CD4-positive, alpha-beta T cell treated with Interleukin-15 for 1 hour (primary cell): ENCODE measurements around the gene TSPAN11.
A peak's percentile ranks its signal among the peaks of the same experiment; 100 is the strongest.
"Not testable (repeated sequence)": the region's sequence is repeated elsewhere in the genome, so short reads cannot be mapped to it uniquely, and the experiment has no call there.

Experiments
- DNase-seq: peaks from one replicate; pipeline ENCODE4 v3.0.0-alpha.2; 2020

TSPAN11 gene

DNA sequence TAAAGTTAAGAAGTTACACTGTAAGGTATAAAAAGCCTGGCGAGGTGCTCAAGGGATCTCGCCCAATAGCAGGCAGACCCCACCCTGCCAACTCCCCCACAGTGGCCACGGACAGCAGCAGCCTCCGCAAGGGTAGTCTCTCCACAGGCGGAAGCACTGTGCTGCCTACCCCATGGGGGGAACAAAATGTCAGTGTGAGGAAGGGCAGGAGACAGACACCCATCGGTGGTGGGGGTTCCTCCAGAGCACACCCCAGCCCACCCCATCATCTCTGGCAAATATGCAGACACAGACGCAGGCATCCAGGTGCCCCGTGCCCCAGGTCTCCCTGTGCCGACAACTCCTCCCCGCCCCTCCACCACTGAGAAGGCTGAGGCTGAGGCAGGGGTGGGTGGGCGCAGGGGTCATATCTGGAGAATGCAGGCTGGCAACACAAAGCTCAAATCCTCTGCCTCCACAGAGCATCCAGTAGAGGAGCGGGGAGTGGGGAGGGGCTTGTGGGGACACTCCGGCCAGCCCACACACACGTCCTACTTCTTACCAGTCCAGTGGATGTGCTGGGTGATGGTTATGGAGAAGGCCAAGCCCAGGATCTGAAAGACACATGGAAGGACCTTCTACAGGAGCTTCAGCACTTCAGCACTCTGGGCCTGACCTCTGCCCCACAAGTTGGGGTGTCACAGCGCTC, 78.9 kb downstream of the TSPAN11 start:
- DNase-seq: peak; percentile 3

DNA sequence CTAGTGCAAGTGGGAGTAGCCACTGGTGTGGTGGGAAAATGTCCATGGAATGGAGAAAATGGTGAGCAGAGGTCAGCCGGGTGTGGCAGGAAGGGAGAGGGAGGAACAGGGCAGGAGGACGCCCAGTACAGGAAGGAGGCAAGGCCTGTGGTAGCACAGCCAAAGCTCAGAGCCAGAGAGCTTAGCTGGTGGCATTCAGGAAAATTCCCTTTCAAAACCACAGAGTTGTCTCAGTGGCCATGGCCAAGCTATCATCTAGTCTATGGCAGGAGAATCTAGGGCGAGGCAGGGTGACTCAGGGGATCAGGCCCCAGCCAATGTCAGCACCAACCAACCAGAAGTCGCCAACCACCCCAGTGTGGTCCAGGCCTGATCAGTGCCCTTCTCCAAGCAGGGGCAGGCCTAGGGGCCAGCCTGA, 79.4 kb downstream of the TSPAN11 start:
- DNase-seq: peak; percentile 10

DNA sequence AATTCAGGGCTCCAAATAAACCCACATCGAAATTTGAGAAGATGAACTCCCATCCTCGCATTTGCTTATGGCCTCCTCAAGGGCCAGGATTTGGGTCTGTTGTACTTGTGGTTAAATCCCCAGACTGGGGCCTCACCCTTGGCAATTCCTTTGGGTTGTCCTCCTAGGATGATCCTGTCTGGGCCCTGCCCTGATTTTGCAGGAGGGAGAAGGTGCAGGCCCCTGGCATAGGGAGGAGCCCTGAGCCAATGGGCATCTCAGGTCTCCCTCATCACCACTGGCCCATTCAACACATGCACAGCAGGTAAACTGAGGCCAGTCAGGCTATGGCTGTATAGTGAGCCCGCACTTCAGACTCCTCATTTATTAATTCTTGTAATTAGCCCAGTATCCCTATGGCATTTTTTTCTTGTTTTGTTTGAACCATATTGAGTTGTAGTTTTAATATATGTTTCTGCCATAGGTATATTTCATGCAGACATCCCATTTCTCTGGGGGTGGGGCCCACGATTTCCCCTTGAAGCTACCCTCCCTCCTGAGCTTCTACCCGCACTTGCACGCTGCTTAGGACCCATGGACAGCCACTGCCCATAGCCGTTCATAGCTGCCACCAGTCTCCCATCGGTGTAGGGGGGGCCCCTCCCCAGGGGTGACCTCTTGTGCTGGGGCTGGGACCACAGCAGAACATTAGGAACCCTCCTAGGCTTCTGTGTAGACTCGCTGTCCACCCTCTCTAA, 80.0 kb downstream of the TSPAN11 start:
- DNase-seq: peak; percentile 5

DNA sequence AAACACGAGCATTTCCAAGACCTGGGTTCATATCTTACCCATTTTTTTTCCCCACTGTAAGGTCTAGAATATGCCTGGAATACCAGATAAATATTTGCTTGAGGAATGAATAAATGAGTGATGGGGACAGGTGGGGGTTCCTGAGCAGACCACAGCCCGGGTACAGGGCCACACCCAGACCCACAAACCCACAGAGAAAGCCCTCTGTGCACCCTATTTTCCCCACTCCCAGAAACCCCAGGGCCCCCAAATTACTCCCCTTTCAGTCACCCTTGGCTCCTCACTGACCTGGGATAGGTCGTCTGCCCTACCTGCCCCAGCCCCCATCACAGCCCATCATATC, 80.6 kb downstream of the TSPAN11 start:
- DNase-seq: no peak

DNA sequence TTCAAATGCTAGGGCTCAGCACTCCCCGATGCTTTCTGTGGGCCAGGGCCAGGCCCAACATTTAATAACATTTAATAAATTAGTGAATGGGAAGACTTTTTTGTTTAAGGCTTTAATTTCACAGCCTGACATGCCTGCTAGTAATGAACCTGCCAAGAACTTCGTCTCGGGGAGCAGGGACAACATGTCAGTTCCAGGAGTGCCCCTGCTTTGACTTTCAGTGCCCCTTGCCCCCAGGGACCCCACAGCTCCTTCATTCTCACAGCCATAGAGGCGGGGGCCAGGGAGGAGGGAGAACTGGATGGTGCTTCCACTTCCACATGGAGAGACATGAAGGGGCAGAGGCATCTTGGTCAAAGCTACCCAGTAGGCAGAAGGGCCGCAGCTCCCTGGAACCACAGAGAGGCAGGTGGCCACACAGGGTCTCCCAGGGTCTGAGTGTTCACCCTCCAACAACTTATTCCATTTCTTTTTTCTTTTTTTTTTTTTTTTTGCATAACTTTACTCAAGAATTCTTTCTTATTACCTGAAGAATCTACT, 81.2 kb downstream of the TSPAN11 start:
- DNase-seq: no peak

DNA sequence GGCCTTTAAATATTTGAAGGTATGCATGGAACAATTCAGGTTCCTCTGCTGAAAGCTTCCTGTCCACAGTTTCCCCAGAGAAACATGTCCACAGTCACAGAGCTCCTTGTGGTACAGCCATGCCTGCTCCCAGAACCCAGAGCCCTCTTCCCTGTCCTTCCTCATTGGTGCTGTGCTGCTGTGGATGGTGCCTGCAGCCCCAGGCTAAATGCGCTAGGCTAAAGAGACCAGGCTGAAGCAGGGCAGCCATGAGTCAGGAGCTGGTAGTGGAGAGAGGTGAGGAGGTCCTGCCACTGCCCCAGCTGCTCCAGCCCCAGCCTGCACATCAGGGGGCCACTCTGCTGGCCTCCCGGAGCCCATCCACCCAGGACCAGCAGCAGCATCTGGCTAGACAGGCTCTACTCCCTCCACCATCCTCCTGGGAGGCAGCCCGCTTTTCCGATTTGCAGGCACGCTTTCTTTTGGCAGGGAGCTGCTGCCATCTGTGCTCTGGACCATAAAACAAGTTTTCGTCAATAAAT, 81.8 kb downstream of the TSPAN11 start:
- peak; percentile 8 for DNase-seq

DNA sequence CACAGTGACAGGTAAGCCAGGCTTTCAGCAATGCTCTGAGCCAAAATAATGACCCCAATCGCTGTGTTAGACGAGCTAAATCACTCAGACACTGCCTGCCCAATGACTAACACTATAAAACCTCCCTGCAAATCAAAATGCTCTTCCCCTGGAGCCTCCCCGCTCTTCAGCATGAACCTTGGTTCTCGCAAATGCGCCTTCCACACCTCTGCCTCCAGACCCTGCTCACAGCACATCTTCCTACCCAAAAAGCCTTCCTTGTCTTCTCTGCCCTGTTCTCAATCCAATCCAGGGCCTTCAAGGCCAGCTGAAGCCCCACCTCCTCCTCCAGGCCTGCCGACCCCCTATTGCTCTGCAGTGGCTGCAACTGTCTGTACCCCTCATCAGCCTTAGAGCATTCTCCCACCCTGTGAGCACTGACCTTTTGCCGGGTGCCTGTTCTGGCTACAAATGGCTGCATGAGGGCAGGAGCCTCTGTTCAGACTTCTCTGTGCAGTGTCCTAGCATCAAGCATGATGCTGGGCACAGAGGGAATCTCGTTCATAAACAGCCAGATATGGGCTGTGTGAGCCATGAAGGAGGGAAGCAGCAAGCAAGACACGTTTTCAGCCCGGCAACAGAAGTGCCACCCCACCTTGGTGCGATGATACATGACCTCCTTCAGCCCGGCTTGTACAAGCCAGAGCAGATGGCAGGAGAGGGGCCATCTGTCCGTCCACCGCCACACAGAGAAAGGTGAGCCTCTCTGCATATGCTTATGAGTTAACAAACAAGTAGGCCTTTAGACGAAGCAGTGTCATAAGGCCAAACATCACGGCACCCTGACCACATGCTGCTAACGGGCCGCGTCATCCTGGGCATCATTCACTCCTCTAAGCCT, 82.7 kb downstream of the TSPAN11 start:
- peak; percentile 5 for DNase-seq

DNA sequence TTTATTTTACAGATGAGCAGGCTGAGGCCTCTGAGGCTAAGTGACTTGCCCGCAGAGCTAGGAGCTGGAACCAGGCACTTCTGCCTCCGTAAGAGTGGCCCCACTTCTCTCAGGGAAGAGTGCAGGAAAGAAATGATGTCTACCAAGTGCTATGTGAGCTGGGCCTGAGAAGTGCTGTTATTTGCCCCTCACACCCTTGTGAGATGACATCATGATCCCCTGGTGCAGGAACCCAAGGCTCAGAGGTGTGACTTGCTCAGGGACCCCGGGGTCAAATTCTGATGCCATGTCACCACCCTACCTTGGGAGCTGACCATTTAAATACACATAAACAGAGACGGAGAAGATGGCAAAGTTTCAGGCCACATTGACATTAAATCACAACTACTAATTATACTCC, 83.4 kb downstream of the TSPAN11 start:
- peak; percentile 7 for DNase-seq

DNA sequence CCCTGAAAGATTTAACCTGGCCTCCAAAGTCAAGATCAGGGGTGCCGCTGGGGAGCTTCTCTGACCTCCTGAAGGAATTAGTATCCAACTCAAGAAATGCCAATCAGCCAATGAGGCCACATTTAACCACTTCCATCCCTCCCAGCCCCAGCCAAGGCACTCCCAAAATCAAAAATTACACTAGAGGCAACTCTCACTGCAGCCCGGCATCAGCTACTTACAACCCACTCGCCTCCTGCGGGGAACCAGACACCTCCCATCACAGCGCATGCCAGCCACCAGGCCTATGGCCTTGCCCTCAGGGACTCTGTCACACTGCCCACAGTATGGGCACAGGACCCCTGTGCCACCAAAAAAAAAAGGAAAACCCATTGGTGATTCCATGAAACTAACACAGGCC, 84.8 kb downstream of the TSPAN11 start:
- DNase-seq: no peak

DNA sequence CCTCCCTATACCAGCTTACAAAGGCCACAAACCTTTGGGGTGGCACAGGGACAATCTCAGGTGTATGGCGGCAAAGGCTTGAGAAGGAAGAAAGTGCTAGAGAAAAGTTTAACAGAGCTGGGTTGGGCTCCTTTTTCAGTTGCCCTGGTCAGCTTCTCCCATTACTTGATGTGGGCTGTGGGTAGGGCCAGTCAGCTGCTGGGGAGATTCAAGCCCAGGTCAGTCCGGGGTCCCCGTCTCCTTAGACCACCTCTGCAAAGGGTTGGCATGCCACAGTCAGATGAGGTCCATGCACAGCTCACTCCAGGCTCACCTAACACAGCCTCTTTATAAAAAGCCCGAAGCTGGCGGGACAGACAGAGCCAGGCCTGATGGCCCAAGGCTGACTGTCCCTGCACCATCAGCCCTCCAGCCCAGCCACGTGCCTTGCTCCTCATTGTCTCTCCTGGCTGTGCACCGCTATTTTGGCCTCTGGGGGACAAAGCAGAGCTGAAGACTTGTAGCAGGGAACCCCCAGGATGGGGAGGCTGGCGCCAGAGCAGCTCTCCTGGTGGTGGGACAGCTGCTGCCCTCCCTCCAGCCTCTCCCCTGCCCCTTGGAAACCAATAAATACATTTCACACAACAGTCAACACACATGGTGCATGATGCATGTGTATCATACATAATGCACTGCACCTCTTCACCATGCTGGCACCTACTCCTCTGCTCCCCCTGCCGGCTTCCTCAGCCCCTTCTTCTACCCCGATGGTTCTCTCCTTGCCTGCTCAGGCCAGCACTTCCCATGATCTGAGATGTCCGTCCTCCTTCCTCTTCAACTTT, 85.4 kb downstream of the TSPAN11 start:
- no peak for DNase-seq

DNA sequence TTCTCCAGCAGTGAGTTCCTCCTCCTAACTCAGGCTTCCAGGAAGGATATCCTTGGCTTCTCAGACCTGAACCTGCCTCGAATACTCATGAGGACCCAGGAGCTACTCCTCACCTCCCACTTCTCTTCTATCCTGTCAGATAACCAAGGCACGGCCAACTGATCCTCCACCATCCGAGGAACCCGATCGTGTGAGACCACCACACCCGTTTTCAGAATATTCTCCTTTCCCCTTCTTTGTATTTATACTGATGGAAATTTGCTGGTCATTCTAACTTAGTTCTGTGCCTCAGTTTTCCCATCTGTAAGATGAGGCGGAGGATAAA, 86.0 kb downstream of the TSPAN11 start:
- DNase-seq: not testable (repeated sequence)

DNA sequence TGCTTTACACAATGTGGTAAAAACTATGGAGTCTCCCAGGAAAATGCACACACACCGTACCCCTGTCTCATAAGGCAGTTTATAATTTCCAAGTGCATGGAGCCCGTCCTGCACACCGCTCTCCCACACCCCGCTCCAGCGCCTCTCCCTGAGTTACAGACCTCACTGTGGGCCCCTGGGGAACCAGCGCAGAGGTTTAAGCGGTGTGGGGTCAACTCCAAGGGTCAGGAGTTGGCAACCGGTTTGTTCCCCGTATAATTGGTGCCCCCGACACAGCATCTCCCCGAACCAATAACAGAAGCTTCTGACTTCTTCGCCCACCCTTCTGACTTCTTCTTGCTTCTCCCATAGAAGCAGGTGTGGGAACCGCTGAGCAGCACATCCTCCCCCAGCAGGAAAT, 88.7 kb downstream of the TSPAN11 start:
- no peak for DNase-seq

DNA sequence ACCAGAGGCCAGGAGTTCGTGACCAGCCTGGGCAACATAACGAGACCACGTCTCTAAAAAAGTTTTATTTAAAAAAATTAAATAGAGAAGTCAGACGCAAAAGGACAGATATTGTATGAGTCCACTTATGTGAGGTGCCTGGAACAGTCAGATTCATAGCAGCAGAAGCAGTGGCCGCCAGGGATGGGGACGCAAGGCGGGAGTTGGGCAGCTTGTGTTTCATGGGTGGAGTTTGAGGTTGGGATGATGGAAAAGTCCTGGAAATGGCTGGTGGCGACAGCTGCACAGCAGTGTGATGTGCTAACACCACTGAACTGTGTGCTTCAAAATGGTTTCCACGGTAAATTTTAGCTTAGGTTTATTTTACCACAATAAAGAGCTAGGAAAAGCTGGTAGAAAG, 89.5 kb downstream of the TSPAN11 start:
- no peak for DNase-seq

DNA sequence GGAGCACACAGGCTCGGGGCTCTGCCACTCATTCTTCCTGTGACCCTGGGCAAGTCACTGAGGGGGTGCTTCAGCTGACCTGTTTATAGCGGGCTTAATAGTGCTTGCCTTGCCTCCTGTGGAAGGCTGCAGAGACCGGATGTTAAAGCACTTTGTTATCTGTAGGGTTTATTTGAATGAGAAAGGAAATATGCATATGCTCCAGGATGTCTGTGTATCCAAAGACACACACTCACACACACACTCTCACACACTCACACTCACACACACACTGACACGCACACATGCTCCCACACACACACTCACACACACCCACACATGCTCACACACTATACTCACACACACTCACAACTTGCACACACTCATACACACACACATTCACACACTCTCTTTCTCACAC, 91.0 kb downstream of the TSPAN11 start:
- no peak for DNase-seq

DNA sequence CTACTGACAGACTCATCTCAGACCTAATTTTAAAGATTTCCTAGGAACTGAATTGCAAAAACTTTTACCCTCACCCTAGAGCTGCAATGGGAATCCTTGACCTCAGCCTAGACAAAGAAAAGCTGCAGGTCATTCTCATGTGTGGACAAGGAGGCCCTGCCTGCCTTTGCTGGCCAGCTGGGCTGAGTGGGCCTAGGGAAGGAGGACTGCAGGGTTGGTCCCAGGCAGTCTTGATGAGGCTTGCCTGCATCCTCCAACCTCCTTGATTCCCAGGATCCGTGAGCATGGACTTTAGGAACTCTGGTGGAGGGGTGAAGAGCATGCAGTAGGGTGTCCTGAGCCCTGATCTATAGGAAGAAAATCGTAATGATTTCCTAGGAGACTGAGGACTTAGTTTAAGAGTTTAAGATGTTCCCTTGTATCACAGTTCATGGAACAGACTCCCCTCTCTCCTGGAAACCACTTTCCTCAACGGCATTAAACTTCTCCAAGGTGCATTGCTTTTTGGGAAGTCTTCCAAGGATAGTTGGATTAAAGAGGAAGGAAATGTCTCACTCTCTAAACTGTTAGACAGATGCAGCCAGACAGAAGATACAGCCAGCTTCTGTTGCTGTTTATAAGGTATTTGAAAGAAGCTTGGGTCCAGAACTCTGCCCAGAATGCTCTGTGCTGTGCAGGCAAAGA, 91.7 kb downstream of the TSPAN11 start:
- no peak for DNase-seq

DNA sequence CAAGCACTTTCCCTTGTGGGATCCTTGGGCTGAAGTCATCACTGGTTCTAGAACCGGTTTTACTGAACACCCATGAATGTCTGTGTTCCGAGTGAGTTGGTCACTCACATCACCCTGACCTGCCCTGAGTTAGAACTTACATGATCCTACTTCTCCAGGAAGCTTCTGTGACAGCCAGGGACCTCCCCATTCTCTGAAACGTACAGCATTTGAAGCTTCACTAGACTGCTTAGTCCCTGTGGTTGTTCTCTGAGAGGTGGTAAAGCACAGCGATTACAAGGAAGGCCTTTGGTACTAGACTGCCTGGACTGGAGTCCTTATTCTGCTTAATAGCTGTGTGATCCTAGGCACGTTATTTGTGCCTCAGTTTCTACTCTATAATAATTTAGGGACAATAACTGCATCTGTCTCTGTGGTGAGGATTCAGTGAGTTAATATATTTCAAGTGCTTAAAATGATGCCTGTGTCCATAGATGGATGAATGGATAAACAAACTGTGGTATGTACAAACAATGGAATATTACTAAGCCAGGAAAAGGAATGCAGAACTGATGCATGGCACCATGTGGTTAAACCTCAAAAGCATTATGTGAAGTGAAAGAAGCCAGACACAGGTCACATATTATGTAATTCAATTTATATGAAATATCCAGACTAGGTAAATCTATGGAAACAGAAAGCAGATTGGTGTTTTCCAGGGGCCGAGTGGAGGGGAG, 92.4 kb downstream of the TSPAN11 start:
- no peak for DNase-seq

DNA sequence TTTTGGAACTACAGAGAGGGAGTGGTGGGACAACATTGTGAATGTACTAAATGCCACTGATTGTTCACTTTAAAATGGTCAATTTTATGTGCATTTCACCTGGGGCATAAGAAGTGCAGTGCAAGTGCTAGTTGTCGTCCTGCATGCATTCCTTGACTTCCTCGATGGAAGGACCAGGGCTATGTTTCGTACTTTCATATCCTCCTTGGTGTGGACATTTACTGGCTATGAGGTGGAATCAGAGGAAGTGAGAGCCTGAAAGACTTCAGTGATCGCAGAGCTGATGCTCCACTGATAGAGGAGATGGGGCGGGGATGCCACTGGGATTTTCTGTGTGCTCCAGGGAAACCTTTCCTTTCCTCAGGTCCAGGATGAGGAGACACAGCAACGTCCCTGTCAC, 93.0 kb downstream of the TSPAN11 start:
- DNase-seq: no peak

DNA sequence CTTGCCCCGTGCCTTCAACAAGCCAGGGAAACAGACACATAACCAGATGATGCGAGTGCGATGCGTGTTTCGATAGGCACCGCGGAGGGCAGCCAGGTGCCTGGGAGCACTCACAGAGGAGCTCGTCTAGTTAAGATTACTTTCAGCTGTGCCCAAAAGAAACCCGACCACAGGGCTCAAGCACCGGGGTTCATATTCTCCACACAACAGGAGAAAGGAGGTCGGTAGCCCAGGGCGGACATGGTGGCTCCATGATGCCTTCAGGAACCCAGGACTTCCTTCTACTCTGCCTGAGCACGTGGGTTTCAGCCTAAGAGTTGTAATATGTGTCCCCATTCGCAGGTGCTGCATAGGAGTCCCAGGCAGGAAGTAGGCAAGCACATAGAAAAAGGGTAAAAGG, 93.4 kb downstream of the TSPAN11 start:
- no peak for DNase-seq

DNA sequence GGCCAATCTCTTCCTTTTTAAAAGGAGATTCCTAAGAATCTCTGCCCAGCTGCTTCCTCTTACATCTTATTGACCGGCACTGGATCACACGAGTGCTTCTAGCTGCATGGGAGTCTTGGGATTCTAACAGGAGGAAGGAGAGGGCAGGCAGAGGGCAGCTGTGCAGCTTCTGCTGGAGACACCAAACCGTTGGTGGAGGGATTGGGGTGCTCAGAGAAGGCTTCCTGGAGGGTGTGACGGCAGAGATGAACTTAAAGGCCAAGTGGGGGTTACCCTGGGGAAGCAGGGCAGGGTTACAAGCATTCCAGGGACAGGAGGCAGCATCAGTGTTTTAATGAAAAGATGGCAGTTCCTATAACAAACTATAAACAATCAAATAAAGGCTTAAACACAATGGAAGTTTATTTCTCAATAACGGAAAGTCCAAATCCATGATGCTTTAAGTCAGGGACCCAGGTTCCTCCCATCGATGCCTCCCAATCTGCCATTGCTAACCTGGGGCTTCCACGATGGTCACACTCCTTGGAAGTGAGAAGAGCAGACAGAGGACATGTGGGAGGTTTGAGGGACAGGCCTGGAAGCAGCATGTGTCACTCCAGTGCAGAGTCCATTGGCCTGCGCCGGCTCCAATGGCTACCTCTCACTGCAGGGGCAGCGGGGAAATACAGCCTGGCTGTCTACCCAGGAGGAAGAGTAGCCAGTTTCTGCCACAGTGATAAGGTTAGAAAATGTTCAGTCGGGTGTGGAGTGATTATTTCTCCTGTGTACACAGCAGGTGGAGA, 94.0 kb downstream of the TSPAN11 start:
- no peak for DNase-seq

DNA sequence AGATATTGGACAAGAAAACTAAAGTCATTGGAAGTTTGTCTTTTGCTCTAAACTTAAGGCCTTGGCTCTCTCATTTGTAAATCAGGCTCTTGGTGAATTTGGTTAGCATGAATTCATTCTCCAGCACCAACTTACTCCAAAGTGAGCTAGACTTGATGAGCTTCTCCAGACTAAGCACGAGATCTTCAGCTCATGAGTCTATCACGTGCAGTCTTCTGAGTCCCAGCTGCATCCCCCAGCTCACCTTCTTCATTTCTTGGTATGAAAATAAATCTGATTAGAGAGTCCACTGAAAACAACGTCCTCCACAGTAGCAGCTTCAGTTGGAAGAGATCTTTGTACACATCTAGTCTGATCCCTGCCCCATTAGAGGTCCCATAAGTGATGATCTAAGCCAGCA, 94.6 kb downstream of the TSPAN11 start:
- no peak for DNase-seq
